Esophagus squamous epithelium (tissue), 5 donors: ENCODE results near the gene MEGF9. TPM values are rescaled to one million over a fixed set of nuclear protein-coding genes. Genes with fewer than 3 reads are reported as not detected.
"Not testable (repeated sequence)": the region's sequence is repeated elsewhere in the genome, so short reads cannot be mapped to it uniquely, and the experiment has no call there.

ENCODE experiments used
- DNase-seq: peaks from one replicate; lab custom pipeline; 2025; lab: John Stamatoyannopoulos, UW
- H3K27ac ChIP-seq, 4 donors: fragments of 200-600 bp; sonication (generic); one replicate each; pipeline ENCODE4 v1.5.1; 2016 to 2019; ENCODE audit warnings: mild to moderate bottlenecking in 1 of 4
- H3K27me3 ChIP-seq, 4 donors: fragments of 200-600 bp; sonication (generic); 1 replicate in 3 of 4; 2 replicates in 1 of 4; pipeline versions ENCODE4 v1.5.1 to v1.6.0; 2017 to 2021; ENCODE audit warnings: antibody characterized with exemption in 1 of 4
- H3K36me3 ChIP-seq, 3 donors: fragments of 200-600 bp; sonication (generic); one replicate each; pipeline ENCODE4 v1.5.1; 2016 to 2019
- H3K4me1 ChIP-seq, 3 donors: fragments of 200-600 bp; sonication (generic); one replicate each; pipeline ENCODE4 v1.5.1; 2017 to 2019
- H3K4me3 ChIP-seq, 4 donors: fragments of 200-600 bp; sonication (generic); 1 replicate in 3 of 4; 2 replicates in 1 of 4; pipeline ENCODE4 v1.5.1; 2016 to 2019; ENCODE audit warnings: mild to moderate bottlenecking in 2 of 4, moderate library complexity in 1 of 4
- H3K9me3 ChIP-seq, 3 donors: fragments of 200-600 bp; sonication (generic); one replicate each; pipeline ENCODE4 v1.5.1; 2016 to 2019
- POLR2A ChIP-seq, 4 donors: fragments of 450-650 bp; IDR thresholded peaks; one replicate each; pipeline ENCODE4 v1.6.1; 2017; ENCODE audit warnings: antibody characterized with exemption in 4 of 4, mild to moderate bottlenecking in 4 of 4, moderate library complexity in 3 of 4
- WGBS, 2 donors: methylation state at CpG; one replicate each; pipeline ENCODE4 v1.1.5; 2018; 5-methylcytosine and 5-hydroxymethylcytosine counted together
- intact Hi-C: fragments of 100-400 bp; cut with DNase I; formaldehyde crosslinking; loops from one replicate; pipeline ENCODE4 v1.15.0; 2022
- total RNA-seq, 4 donors: library from RNA; depleted of rRNA; stranded (reverse); fragments of >200 nt; gene quantifications; one replicate each; pipeline ENCODE4 v1.1.0, GENCODE V29; 2016
- TF ChIP-seq, protein P1 (sequence below), 6 experiments: fragments of 450-650 bp in 4 of 6; fragments of 200-600 bp in 2 of 6; sonication (generic) in 2 of 6; IDR thresholded peaks; one replicate each; pipeline ENCODE4 v1.5.1; 2016 to 2019; ENCODE audit warnings: antibody characterized with exemption in 6 of 6, mild to moderate bottlenecking in 4 of 6, moderate library complexity in 4 of 6
- donor health status: DM: yes; HTN: yes; CAD: no.

The MEGF9 gene
- total RNA-seq, 4 donors from 2014 or later: 16.2 to 20.8 (median 18.0) TPM

DNA sequence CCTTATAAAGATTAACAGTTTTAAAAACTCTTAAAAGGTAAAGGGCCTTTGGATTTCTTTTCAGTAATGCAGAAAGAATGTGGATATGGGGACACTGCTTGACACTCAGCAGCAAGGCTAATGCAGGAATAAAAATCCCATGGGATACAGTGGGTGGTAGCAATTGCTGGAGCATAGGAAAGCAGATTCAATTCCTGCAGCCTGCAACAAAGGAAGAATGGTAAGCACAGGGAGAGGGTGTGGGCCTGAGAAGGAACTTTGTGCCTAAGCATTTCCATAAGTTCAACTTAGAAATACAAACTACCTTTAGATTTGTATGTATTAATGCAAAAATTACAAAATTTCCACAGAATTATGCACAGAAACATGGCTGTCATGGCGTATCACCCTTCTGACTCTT, 68.5 kb downstream of the MEGF9 start:
- no peak for DNase-seq
- Histone ChIP-seq H3K27me3 (no peaks in the 10 kb centered on the region), H3K4me3 (no peak overlapping the region), H3K9me3 (no peaks in the 10 kb centered on the region), H3K4me1 (peaks cover 0 to 10% (median 0%) of the 10 kb centered on the region in 3 donors), H3K27ac (no peak overlapping the region), H3K36me3 (peaks cover 0 to 16% (median 0%) of the 10 kb centered on the region in 3 donors)
- 88 to 100% methylated on average over 1 of the region's 1 CpG for WGBS, 2 donors
- no peak for TF ChIP-seq POLR2A (IDR thresholded peaks at IDR 0.05)
- TF ChIP-seq, protein P1, sequence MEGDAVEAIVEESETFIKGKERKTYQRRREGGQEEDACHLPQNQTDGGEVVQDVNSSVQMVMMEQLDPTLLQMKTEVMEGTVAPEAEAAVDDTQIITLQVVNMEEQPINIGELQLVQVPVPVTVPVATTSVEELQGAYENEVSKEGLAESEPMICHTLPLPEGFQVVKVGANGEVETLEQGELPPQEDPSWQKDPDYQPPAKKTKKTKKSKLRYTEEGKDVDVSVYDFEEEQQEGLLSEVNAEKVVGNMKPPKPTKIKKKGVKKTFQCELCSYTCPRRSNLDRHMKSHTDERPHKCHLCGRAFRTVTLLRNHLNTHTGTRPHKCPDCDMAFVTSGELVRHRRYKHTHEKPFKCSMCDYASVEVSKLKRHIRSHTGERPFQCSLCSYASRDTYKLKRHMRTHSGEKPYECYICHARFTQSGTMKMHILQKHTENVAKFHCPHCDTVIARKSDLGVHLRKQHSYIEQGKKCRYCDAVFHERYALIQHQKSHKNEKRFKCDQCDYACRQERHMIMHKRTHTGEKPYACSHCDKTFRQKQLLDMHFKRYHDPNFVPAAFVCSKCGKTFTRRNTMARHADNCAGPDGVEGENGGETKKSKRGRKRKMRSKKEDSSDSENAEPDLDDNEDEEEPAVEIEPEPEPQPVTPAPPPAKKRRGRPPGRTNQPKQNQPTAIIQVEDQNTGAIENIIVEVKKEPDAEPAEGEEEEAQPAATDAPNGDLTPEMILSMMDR (IDR thresholded peaks at IDR 0.05): no peak
- intact Hi-C loops: no loop called here

DNA sequence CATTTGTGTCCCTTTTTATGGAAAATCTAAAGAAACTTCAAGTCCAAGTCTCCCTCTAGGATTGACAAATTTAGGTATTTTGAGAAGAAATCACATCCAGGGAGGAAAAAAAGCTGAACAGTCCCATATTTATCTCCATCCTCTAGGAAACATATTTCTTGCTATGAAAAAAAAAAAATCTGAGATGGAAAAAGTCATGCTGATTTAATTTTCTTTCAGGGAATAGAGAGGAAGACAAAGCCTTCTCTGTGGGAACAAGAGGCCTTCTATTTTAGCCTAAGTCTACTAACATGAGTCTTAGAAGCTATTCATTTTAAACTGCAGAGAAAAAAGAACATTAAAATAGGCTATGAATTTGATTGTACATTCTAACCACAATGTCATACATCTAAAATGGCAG, 71.2 kb downstream of the MEGF9 start:
- DNase-seq: no peak
- no peaks in the 10 kb centered on the region for H3K27me3 ChIP-seq
- no peak for TF ChIP-seq POLR2A (IDR thresholded peaks at IDR 0.05)
- TF ChIP-seq, protein P1 (IDR thresholded peaks at IDR 0.05): no peak
- intact Hi-C loops: no loop called here
- H3K9me3 ChIP-seq: no peaks in the 10 kb centered on the region
- no peak overlapping the region for H3K4me3 ChIP-seq
- H3K27ac ChIP-seq: no peak overlapping the region
- no peaks in the 10 kb centered on the region for H3K4me1 ChIP-seq
- H3K36me3 ChIP-seq: peaks cover 0 to 19% (median 0%) of the 10 kb centered on the region in 3 donors

DNA sequence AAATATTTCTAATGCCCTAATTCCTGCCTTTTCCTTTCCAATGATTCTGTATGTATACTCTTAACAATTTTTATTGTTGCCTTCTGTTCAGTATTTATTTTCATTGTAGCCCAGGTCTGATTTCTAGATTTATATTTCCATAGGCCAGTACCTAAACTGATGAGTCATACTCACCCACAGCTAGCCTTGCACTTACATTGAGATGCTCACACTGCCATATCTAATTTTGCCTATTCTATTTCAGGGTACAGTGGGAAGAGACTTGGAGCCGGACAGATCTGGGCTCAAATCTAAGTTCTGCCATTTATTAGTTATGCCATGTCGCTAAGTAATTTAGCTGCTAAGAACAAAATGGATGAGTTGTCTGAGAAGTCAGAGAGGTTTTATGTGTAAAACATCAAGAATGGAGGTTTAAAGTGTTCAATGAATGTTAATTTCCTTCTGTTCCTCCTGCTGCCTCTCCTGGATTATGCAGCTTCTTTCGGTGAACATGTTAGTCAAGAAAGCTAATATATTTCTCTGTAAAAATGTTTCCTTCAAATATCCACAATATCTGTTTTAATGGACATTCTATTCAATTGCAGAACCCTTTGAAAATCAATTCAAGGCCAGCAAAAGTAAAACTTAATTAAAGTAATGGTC, 72.0 kb downstream of the MEGF9 start:
- 93% methylated on average over 3 of the region's 3 CpGs for WGBS, 2 donors
- DNase-seq: no peak
- Histone ChIP-seq H3K27me3 (no peaks in the 10 kb centered on the region), H3K36me3 (peaks cover 0 to 19% (median 0%) of the 10 kb centered on the region in 3 donors), H3K9me3 (no peaks in the 10 kb centered on the region), H3K4me1 (no peaks in the 10 kb centered on the region), H3K4me3 (no peak overlapping the region), H3K27ac (no peak overlapping the region)
- no peak for TF ChIP-seq POLR2A (IDR thresholded peaks at IDR 0.05)
- TF ChIP-seq, protein P1 (IDR thresholded peaks at IDR 0.05): no peak
- intact Hi-C loops: no loop called here

DNA sequence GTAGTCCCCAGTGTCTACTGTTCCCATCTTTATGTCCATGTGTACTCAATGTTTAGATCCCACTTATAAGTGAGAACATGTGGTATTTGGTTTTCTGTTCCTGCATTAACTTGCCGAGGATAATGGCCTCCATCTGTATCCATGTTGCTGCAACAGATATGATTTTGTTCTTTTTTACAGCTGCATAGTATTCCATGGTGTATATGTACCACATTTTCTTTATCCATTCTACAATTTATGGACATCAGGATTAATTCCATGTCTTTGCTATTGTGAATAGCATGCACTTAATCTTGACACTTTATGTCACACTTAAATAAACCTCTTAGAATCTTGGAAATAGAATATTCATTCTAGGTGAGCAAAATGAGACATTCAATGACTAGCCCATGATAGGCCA, 73.4 kb downstream of the MEGF9 start:
- intact Hi-C loops, H3K9me3 ChIP-seq, H3K27ac ChIP-seq, H3K4me1 ChIP-seq, H3K4me3 ChIP-seq, DNase-seq, H3K27me3 ChIP-seq: not testable (repeated sequence)
- peaks cover 0 to 19% (median 0%) of the 10 kb centered on the region in 3 donors for H3K36me3 ChIP-seq
- WGBS, 2 donors: 100% methylated on average over 1 of the region's 1 CpG

DNA sequence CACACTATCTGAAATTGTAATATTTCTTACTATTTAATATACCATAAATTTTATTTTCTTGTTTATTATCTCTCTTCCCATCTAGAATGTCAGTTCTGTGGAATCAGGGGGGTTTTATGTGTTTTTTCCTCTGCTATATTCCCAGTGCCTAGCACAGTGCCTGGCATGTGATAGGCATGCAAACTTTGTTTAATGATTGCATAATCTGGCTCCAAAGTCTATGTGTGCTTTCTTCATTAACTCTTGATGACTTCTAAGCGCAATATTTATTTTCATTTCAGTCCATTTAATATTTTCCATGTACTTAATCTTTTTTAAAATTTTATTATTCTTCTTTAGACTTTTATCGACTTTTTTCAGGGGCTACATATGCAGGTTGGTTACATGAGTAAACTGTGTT, 73.9 kb downstream of the MEGF9 start:
- H3K27ac ChIP-seq: no peak overlapping the region
- H3K9me3 ChIP-seq: peaks cover 0 to 5% (median 0%) of the 10 kb centered on the region in 3 donors
- 97 to 98% methylated on average over 2 of the region's 2 CpGs for WGBS, 2 donors
- TF ChIP-seq, protein P1 (IDR thresholded peaks at IDR 0.05): no peak
- intact Hi-C loops: no loop called here
- H3K4me3 ChIP-seq: no peak overlapping the region
- peaks cover 0 to 19% (median 0%) of the 10 kb centered on the region in 3 donors for H3K36me3 ChIP-seq
- H3K27me3 ChIP-seq: no peaks in the 10 kb centered on the region
- DNase-seq: no peak
- H3K4me1 ChIP-seq: no peaks in the 10 kb centered on the region
